Lung (tissue), 12 donors: ENCODE data around the gene NLGN4Y. TPM values are rescaled to one million over a fixed set of nuclear protein-coding genes. Genes with fewer than 3 reads are reported as not detected.

Experiments used
- ATAC-seq: fragments of 200-7000 bp; cut with Tn5 transposase; one replicate; pipeline ENCODE4 v1.9.1; 2020; ENCODE audit warnings: moderate number of reproducible peaks; ENCODE audit not compliant: insufficient read depth, low FRiP score
- DNase-seq, 3 donors: peaks; one replicate each; pipeline ENCODE4 v3.0.0-alpha.2; 2013 to 2017
- H3K27ac ChIP-seq, 2 donors: one replicate each; pipeline ENCODE4 v1.5.1; 2013; ENCODE audit warnings: mild to moderate bottlenecking in 2 of 2, moderate library complexity in 2 of 2, control low read depth in 1 of 2, inconsistent platforms in 1 of 2, low read depth in 1 of 2, low read length in 1 of 2
- H3K27me3 ChIP-seq, 3 donors: one replicate each; pipeline ENCODE4 v1.5.1; 2013; ENCODE audit warnings: low read length in 2 of 3; ENCODE audit not compliant: control insufficient read depth in 3 of 3, insufficient read depth in 3 of 3
- H3K36me3 ChIP-seq, 4 donors: one replicate each; pipeline ENCODE4 v1.5.1; 2013; ENCODE audit warnings: low read length in 4 of 4, mild to moderate bottlenecking in 1 of 4, moderate library complexity in 1 of 4; ENCODE audit not compliant: control insufficient read depth in 4 of 4, insufficient read depth in 4 of 4
- H3K4me1 ChIP-seq, 5 donors: one replicate each; pipeline ENCODE4 v1.5.1; 2013; ENCODE audit warnings: low read length in 5 of 5, mild to moderate bottlenecking in 2 of 5, moderate library complexity in 1 of 5; ENCODE audit not compliant: control insufficient read depth in 5 of 5, insufficient read depth in 5 of 5
- H3K4me3 ChIP-seq: one replicate; pipeline ENCODE4 v1.5.1; 2013; ENCODE audit warnings: mild to moderate bottlenecking, control low read depth, moderate library complexity
- H3K9ac ChIP-seq, 2 donors: one replicate each; pipeline ENCODE4 v1.5.1; 2013; ENCODE audit warnings: low read length in 2 of 2, control low read depth in 1 of 2; ENCODE audit not compliant: insufficient read depth in 1 of 2
- H3K9me3 ChIP-seq, 4 donors: one replicate each; pipeline ENCODE4 v1.5.1; 2013; ENCODE audit warnings: low read length in 3 of 4, mild to moderate bottlenecking in 1 of 4, moderate library complexity in 1 of 4; ENCODE audit not compliant: control insufficient read depth in 4 of 4, insufficient read depth in 3 of 4
- CTCF ChIP-seq: IDR thresholded peaks from 2 replicates; pipeline ENCODE4 v1.5.1; 2012; ENCODE audit warnings: mild to moderate bottlenecking; ENCODE audit errors: control extremely low read depth, extremely low read depth
- WGBS, 2 donors: extraction: QIAGEN DNeasy Blood & Tissue Kit; methylation state at CpG; one replicate each; pipeline ENCODE4 v1.1.7; 2013; 5-methylcytosine and 5-hydroxymethylcytosine counted together
- polyA plus RNA-seq, 2 donors: library from polyadenylated mRNA; stranded (reverse); fragments of 200-250 nt; gene quantifications; one replicate each; pipeline ENCODE4 v1.2.1, GENCODE V29; 2013
- total RNA-seq, 2 donors: library from RNA; depleted of rRNA in 1 of 2; stranded (reverse); fragments of >200 nt in 1 of 2; gene quantifications; one replicate each; pipeline ENCODE4 v1.2.1, GENCODE V29; 2014 to 2021
- donor health status: control.
- donor health status: control.
- donor health status: Bipolar disorder and iron deficiency.
- donor health status: healthy.
- donor health status: DM: yes; HTN: yes; CAD: no.

Gene NLGN4Y
- total and polyA plus RNA-seq, 4 donors: 0.06 to 1.5 TPM; not detected in 2

- Histone ChIP-seq H3K27ac (no peak overlapping the region), H3K9ac (no peak overlapping the region), H3K4me1 (no peaks in the 10 kb centered on the region), H3K9me3 (no peaks in the 10 kb centered on the region), H3K4me3 (no peak overlapping the region), H3K27me3 (no peaks in the 10 kb centered on the region), H3K36me3 (no peaks in the 10 kb centered on the region)
- ATAC-seq (no peak), DNase-seq (peak in 1 of 3 donors; percentile 4)
- no peak for TF ChIP-seq CTCF
- WGBS, 2 donors: 71% methylated on average over 2 of the region's 2 CpGs; no CpG with 5 or more reads in 1 of the 2 donors
Measured at GRCh38 chrY:14641853-14642252, 117.5 kb downstream of the NLGN4Y start.

- H3K36me3 ChIP-seq: no peaks in the 10 kb centered on the region
- H3K4me1 ChIP-seq: no peaks in the 10 kb centered on the region
- H3K9ac ChIP-seq: no peak overlapping the region
- TF ChIP-seq CTCF: no peak
- no peak overlapping the region for H3K4me3 ChIP-seq
- no peaks in the 10 kb centered on the region for H3K27me3 ChIP-seq
- H3K27ac ChIP-seq: no peak overlapping the region
- no peaks in the 10 kb centered on the region for H3K9me3 ChIP-seq
- DNase-seq: no peak
- no peak for ATAC-seq
- 74% methylated on average over 6 of the region's 6 CpGs; no CpG with 5 or more reads in 1 of the 2 donors for WGBS, 2 donors
Measured at GRCh38 chrY:14644157-14644952, 120.0 kb downstream of the NLGN4Y start.

- WGBS, 2 donors: 90% methylated on average over 1 of the region's 1 CpG; no CpG with 5 or more reads in 1 of the 2 donors
- DNase-seq (no peak), ATAC-seq (no peak)
- H3K4me1 ChIP-seq: no peaks in the 10 kb centered on the region
- H3K36me3 ChIP-seq: no peaks in the 10 kb centered on the region
- H3K4me3 ChIP-seq: no peak overlapping the region
- H3K27ac ChIP-seq: no peak overlapping the region
- H3K9ac ChIP-seq: no peak overlapping the region
- H3K9me3 ChIP-seq: no peaks in the 10 kb centered on the region
- no peaks in the 10 kb centered on the region for H3K27me3 ChIP-seq
- TF ChIP-seq CTCF: no peak
Measured at GRCh38 chrY:14679181-14679580, 154.9 kb downstream of the NLGN4Y start.
